ENCODE measurements around the gene ZNRF3.

The ZNRF3 gene

DNA sequence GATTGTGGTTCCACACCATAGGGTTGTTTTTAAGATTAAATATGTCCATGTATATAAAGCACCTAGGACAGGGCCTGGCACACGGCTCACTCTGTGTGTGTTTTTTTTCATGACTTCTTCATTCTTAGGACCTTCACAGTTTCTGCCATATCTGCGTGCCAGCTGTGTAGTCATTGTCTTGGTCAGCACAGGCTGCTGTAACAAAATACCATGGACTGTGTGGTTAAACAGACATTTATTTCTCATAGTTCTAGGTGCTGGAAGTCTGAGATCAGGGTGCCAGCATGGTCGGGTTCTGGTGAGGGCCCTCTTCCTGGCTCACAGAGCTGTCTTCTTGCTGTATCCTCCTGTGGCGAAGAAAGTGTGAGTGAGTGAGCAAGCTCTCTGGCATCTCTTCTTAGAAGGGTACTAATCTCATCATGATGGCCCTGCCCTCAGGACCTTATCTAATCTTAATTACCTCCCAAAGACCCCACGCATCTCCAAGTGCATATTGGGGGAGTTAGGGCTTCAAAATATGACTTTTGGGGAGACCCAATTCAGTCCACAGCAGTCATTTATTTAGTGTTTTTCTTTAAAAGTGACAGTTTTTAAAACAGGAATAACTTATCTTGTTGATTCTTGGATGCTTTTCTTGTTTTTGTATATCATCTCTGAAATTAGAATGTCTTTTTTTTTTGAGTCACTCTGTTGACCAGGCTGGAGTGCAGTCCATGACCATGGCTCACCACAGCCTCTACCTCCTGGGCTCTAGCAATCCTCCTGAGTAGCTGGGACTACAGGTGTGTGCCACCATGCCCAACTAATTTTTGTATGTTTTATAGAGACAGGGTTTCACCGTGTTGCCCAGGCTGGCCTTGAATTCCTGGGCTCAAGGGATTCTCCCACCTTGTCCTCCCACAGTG, 70.9 kb downstream of the ZNRF3 start:
- DNase-seq (ENCODE audit: low spot score) = no peak

- DNase-seq (ENCODE audit: low spot score) = no peak
Measured at GRCh38 chr22:28955817-28956216, 72.4 kb downstream of the ZNRF3 start.

DNA sequence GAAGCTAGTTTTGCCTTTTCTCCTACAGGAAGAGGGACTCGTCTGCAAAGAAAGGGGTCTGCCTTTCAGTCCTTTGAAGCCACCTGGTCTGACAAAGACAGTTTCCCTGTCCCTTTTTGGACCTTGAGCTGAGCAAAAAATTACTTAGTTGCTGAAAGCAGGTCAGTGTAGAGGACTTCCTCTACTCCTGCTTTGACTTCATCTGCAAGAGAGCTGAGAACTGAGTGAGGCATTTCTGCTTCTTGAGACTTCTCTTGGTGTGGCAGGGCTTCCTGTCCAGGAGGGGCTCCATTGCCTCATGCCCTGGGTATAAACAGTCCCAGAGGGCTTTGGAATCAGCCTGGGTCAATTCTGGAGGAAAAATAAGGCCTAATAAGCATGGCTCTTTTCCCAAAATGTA, 73.1 kb downstream of the ZNRF3 start:
- DNase-seq (ENCODE audit: low spot score) = no peak

DNA sequence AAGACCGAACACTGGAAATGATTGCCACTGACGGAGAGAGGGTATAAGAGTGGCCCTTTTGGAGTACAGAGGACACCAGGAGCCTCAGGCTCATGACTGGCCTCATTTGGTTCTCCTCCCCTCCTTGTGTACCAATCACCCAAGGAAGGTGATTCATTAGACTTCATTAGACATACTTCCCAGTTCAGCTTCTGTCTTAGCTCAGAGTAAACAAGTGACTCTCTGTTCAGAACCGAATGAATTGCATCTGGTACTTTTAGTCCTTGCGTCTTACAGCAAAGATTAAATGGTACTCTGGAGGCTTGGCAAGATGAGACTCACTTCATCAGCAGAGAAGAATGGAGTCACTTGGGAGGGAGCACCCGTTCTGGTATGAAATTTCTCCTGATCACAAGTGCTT, 75.2 kb downstream of the ZNRF3 start:
- no peak for DNase-seq (ENCODE audit: low spot score)

DNA sequence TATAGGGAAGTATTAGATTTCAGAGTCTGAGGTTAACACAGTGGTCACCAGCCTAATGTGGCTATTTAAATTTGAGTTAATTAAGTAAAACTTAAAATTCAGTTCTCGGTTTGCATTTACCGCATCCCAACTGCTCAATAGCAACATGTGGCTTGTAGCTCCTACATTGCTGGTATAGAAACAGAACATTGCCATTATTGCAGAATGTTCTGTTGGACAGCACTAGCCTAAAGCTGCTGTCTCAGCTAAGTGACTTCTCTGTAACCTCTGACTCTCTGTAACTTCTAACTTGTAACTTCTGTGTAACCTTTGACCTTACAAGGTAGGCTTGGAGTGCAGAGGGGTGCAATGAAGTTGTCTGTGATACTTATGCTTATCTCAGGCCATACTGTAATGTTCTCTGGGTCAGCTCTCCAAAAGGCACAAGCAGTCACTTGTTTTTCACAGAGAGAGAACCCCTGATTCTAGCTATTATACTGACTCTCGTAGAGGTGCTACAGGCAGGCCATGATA, 78.7 kb downstream of the ZNRF3 start:
- no peak for DNase-seq (ENCODE audit: low spot score)

GRCh38 chr22:28963362-28963761, 80.0 kb downstream of the ZNRF3 start:
- no peak for DNase-seq (ENCODE audit: low spot score)

GRCh38 chr22:28967163-28967665, 83.8 kb downstream of the ZNRF3 start:
- no peak for DNase-seq (ENCODE audit: low spot score)

- DNase-seq (ENCODE audit: low spot score) = no peak
Measured at GRCh38 chr22:28967969-28968368, 84.6 kb downstream of the ZNRF3 start.

GRCh38 chr22:28969401-28970168, 86.2 kb downstream of the ZNRF3 start:
- no peak for DNase-seq (ENCODE audit: low spot score)

GRCh38 chr22:28973352-28973751, 90.0 kb downstream of the ZNRF3 start:
- DNase-seq (ENCODE audit: low spot score) = no peak

DNA sequence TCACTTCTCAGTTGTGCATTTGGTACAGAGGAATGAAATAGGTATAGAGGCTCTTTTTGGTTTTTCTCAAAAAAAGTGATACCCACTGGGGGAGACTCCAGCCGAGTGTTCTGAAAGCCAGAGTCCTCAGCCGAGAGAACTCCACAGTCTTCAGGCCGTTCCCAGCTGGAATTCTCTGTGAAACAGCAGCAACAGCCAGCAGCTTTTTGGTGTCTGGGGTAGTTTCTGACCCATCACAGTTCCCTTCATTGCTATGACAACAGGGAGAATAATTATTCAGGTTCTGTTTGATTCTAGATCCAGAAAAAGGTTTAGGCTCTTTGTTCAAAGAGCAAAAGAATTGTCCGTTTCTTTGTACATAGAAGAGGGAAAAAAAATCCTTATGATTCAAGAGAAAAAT, 93.7 kb downstream of the ZNRF3 start:
- no peak for DNase-seq (ENCODE audit: low spot score)

DNA sequence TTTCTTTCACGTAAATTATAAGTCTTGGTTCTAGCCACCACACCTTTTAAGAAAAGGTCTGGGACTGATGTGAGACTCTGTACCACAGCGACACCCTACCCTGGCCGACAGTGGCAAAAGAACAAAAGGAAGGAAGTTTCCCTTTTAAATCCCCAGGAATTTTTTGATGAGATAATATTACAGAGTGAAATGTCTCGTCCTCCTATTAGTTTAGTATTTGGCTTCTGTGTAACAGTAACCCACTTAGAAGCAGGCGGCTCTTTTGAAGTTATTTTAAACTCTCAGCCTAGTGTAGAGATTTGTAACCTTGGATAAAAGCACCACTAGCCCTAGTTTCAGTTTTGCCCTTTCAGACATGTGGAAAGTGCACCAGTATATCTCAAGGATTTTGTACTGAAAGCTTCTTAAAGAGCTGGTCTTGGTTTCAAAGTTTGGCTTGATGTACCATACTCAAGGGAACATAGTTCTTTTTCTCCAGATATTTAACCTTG, 94.2 kb downstream of the ZNRF3 start:
- DNase-seq (ENCODE audit: low spot score) = no peak

- DNase-seq (ENCODE audit: low spot score) = no peak
Measured at GRCh38 chr22:28978158-28978557, 94.8 kb downstream of the ZNRF3 start.

- no peak for DNase-seq (ENCODE audit: low spot score)
Measured at GRCh38 chr22:28978863-28979796, 95.8 kb downstream of the ZNRF3 start.

DNA sequence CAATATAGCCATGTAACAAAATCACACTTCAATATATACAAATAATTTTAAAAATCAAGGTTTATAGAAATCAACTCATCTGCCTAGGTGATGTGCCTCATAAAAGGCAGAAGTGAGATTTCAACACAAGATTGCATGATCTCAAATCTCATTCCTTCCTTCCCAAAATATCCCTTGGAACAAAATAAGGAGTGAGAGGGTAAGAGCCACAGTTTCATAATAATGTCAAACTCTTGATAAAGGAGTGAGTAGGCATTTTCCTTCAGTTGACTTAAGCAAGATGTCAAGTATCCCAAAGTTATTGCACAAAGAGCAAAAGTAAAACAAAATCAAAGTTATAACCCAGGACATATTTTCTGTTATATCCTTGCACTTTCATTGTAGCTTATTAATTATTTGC, 97.0 kb downstream of the ZNRF3 start:
- DNase-seq (ENCODE audit: low spot score) = no peak

DNA sequence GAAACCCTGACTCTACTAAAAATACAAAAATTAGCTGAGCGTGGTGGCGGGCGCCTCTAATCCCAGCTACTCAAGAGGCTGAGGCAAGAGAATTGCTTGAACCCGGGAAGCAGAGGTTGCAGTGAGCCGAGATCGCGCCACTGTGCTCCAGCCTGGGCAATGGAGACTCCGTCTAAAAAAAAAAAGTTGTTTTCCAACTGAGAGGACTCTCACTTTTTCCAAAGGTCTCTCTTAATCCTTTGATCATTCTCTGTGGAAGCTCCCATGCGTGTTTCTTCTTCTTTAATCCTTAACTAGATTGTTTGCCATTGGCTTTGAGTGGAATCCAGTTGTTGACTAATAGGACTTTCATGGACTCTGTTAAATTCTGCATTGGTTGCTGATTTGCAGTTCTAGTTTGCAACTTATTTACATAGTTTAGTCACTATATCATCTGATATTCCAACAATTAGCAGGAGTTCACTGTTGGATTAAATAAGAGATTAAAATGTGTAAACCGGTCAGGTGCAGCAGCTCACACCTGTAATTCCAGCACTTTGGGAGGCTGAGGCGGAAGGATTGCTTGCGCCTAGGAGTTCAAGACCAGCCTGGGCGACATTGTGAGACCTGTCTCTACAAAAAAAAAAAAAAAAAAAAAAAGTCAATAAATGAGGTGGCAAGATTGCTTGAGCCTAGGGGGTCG, 98.6 kb downstream of the ZNRF3 start:
- DNase-seq (ENCODE audit: low spot score) = no peak

GRCh38 chr22:28983190-28983589, 99.8 kb downstream of the ZNRF3 start:
- no peak for DNase-seq (ENCODE audit: low spot score)

GRCh38 chr22:28983788-28984441, 100.5 kb downstream of the ZNRF3 start:
- no peak for DNase-seq (ENCODE audit: low spot score)

DNA sequence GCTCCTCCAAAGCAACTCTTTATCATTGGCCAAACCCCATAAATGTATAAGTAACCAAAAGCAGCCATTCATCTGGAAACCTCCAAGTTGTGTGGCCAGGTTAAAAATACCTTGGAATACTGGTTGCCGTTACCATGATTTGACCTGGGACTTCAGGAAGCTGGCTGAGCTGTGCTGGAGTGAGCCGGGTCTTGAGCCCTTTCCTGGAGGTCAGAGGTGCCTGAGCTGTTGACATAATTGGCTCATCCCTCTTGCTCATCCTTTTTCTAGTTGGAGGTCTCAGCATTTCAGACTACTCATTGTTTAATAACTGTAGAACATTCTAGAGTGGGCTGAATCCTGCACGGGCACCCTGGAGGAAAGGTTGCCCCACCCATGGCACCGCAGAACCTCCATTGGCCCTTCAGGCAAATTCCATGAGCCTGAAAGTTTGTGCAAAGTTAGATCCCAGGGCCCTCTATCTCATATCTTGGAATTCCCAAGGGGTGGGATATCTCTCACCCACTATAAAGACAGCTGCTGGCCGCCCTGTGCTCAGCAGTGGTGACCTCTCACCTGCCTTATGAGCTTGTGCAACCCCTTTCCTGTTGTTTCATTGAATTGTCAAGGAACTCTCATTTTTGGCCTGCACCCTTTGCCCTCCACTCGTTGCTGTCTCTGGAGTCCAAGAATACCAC, 101.2 kb downstream of the ZNRF3 start:
- no peak for DNase-seq (ENCODE audit: low spot score)
